PC-9 (cell line): Measurements from ENCODE around the gene PPP1CB.

Experiments
- CTCF ChIP-seq: fragments of 200-600 bp; sonication (generic); conservative IDR thresholded peaks from 2 replicates; pipeline ENCODE4 v1.6.1; 2017; ENCODE audit warnings: mixed run types, antibody characterized with exemption, mild to moderate bottlenecking, moderate library complexity
- EZH2 ChIP-seq: fragments of 200-600 bp; sonication (generic); IDR thresholded peaks from 2 replicates; pipeline ENCODE4 v1.8.0; 2017; ENCODE audit warnings: antibody characterized with exemption, low read depth

DNA sequence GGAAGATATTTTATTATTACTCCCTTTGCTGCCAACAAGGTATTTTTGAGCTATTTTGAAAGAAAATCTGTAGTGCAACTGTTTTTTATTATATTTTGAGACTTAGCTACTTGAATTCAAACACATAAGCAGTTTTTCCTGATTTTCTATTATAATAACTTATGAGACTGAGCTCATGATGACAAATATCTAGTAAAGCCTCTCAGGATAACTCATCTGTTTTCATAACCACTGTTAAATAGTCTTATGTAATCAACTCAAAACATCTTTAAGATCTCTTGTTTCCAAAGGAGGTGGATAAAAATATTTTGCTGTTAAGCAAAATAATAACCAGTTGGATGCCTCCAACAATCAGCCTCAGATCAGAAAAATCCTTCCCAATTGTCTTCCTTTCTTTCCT, 21.9 kb upstream of the PPP1CB start:
- TF ChIP-seq EZH2, result no peak
- no peak for TF ChIP-seq CTCF
